K562 (cell line): ENCODE measurements around the gene TUBD1. TPM values are rescaled to one million over a fixed set of nuclear protein-coding genes. Genes with fewer than 3 reads are reported as not detected.
A peak's percentile ranks its signal among the peaks of the same experiment; 100 is the strongest.

Experiments
- BRD9 ChIP-seq: fragments of 450-650 bp; IDR thresholded peaks from 2 replicates; pipeline ENCODE4 v1.6.1; 2018; ENCODE audit warnings: low read depth; ENCODE audit not compliant: partially characterized antibody
- CBX3 ChIP-seq, 2 experiments: IDR thresholded peaks; 1 replicate in 1 of 2; 2 replicates in 1 of 2; pipeline ENCODE4 v1.6.1; 2012; ENCODE audit warnings: inconsistent platforms in 2 of 2, low read length in 2 of 2, borderline replicate concordance in 1 of 2, control low read depth in 1 of 2
- ELF4 ChIP-seq: fragments of 450-650 bp; formaldehyde crosslinking; IDR thresholded peaks from 2 replicates; pipeline ENCODE4 v1.4.0; 2022; ENCODE audit warnings: missing genetic modification characterization
- HDAC8 ChIP-seq: fragments of 450-650 bp; IDR thresholded peaks from 2 replicates; pipeline ENCODE4 v1.6.1; 2016; ENCODE audit warnings: mild to moderate bottlenecking, missing genetic modification characterization, moderate library complexity, missing compliant biosample characterization
- HNRNPK ChIP-seq: fragments of 200-400 bp; formaldehyde crosslinking; IDR thresholded peaks from one replicate; pipeline ENCODE4 v1.6.1; 2018; ENCODE audit warnings: mild to moderate bottlenecking, low read depth, low read length; ENCODE audit not compliant: poor library complexity, severe bottlenecking
- IRF2 ChIP-seq: sonication (generic); formaldehyde crosslinking; IDR thresholded peaks from 2 replicates; pipeline ENCODE4 v1.8.1; 2022; ENCODE audit warnings: mild to moderate bottlenecking, missing genetic modification reagents
- MYBL2 ChIP-seq, 2 experiments: fragments of 450-650 bp in 1 of 2; sonication (generic) in 1 of 2; formaldehyde crosslinking in 1 of 2; IDR thresholded peaks; 2 replicates each; pipeline versions ENCODE4 v1.6.1 to v1.8.1; 2017 to 2022; ENCODE audit warnings: borderline replicate concordance in 1 of 2, inconsistent platforms in 1 of 2, low read depth in 1 of 2, mild to moderate bottlenecking in 1 of 2, missing genetic modification reagents in 1 of 2, moderate library complexity in 1 of 2
- NFXL1 ChIP-seq: fragments of 450-650 bp; formaldehyde crosslinking; IDR thresholded peaks from 2 replicates; pipeline ENCODE4 v1.4.0; 2021; ENCODE audit warnings: mild to moderate bottlenecking
- POLR2AphosphoS5 ChIP-seq: IDR thresholded peaks from 2 replicates; pipeline ENCODE4 v1.6.1; 2011; ENCODE audit warnings: mild to moderate bottlenecking, low read depth, low read length, moderate library complexity; ENCODE audit not compliant: control insufficient read depth, insufficient read depth
- PTTG1 ChIP-seq: fragments of 450-650 bp; IDR thresholded peaks from 2 replicates; pipeline ENCODE4 v1.6.1; 2016; ENCODE audit warnings: low read depth, mild to moderate bottlenecking, missing genetic modification characterization, missing compliant biosample characterization
- SP2 ChIP-seq: IDR thresholded peaks from 2 replicates; pipeline ENCODE4 v1.6.1; 2011; ENCODE audit warnings: mild to moderate bottlenecking, low read depth, low read length, moderate library complexity; ENCODE audit not compliant: poor library complexity, severe bottlenecking; ENCODE audit errors: extremely low read depth
- SREBF2 ChIP-seq: sonication (generic); formaldehyde crosslinking; IDR thresholded peaks from 2 replicates; pipeline ENCODE4 v1.4.0; 2020; ENCODE audit warnings: mild to moderate bottlenecking, missing genetic modification reagents
- SUPT5H ChIP-seq: fragments of 450-650 bp; IDR thresholded peaks from 2 replicates; pipeline ENCODE4 v1.6.1; 2016
- ZBTB1 ChIP-seq: sonication (generic); formaldehyde crosslinking; IDR thresholded peaks from 2 replicates; pipeline ENCODE4 v1.8.1; 2023; ENCODE audit warnings: missing genetic modification reagents, low read depth, mild to moderate bottlenecking, borderline replicate concordance
- ZBTB7A ChIP-seq: IDR thresholded peaks from 2 replicates; pipeline ENCODE4 v1.6.1; 2011; ENCODE audit warnings: low read depth, mild to moderate bottlenecking, low read length, moderate library complexity, borderline replicate concordance; ENCODE audit not compliant: control insufficient read depth
- ZNF408 ChIP-seq: fragments of 250-450 bp; sonication (Bioruptor Pico); IDR thresholded peaks from 2 replicates; pipeline ENCODE4 v1.4.0; 2020; ENCODE audit warnings: low read depth, mild to moderate bottlenecking, moderate library complexity
- ZNF518B ChIP-seq: fragments of 250-450 bp; sonication (Bioruptor Pico); IDR thresholded peaks from 2 replicates; pipeline ENCODE4 v1.5.0; 2021; ENCODE audit warnings: mild to moderate bottlenecking, moderate library complexity
- ZNF780A ChIP-seq: fragments of 250-450 bp; sonication (Bioruptor Pico); IDR thresholded peaks from 2 replicates; pipeline ENCODE4 v1.5.0; 2021; ENCODE audit warnings: mild to moderate bottlenecking
- polyA plus RNA-seq, 8 experiments: library from polyadenylated mRNA; depleted of rRNA in 4 of 8; stranded (reverse) in 5 of 8; unstranded in 3 of 8; fragments of >200 nt; fragmentation: Nextera tagmentation in 2 of 8; fragmentation: Illumina TruSeq in 1 of 8; extraction: Ambion mirVana in 2 of 8; extraction: Trizol in 1 of 8; gene quantifications; 2 replicates each; pipeline versions ENCODE4 v1.2.1 to v1.2.3, GENCODE V29; 2011 to 2014; ENCODE audit warnings: inconsistent platforms in 1 of 8, missing spikeins in 1 of 8
- total RNA-seq, 7 experiments: library from RNA; depleted of rRNA in 6 of 7; stranded (reverse); fragments of >200 nt in 6 of 7; fragmentation: Illumina TruSeq in 2 of 7; extraction: Trizol in 2 of 7; gene quantifications; 2 replicates each; pipeline versions ENCODE4 v1.2.1 to v1.2.3, GENCODE V29; 2011 to 2021; ENCODE audit warnings: low replicate concordance in 1 of 7
- TF ChIP-seq, protein P1 (sequence below): fragments of 250-450 bp; sonication (Bioruptor Pico); IDR thresholded peaks from 2 replicates; pipeline ENCODE4 v1.9.0; 2021; ENCODE audit warnings: mild to moderate bottlenecking
- TF ChIP-seq, protein P2 (sequence below), 2 experiments: fragments of 450-650 bp in 1 of 2; IDR thresholded peaks; 2 replicates each; pipeline ENCODE4 v1.6.1; 2011 to 2017; ENCODE audit warnings: low read depth in 2 of 2, antibody characterized with exemption in 1 of 2, borderline replicate concordance in 1 of 2, low read length in 1 of 2, mild to moderate bottlenecking in 1 of 2, mixed read lengths in 1 of 2; ENCODE audit not compliant: control insufficient read depth in 1 of 2

The TUBD1 gene
- total and polyA plus RNA-seq, 9 of the 15 experiments (the other 6 are each of a cell fraction or from before 2014, with no cell fraction given) = 10.8 to 35.3 (median 17.9) TPM

DNA sequence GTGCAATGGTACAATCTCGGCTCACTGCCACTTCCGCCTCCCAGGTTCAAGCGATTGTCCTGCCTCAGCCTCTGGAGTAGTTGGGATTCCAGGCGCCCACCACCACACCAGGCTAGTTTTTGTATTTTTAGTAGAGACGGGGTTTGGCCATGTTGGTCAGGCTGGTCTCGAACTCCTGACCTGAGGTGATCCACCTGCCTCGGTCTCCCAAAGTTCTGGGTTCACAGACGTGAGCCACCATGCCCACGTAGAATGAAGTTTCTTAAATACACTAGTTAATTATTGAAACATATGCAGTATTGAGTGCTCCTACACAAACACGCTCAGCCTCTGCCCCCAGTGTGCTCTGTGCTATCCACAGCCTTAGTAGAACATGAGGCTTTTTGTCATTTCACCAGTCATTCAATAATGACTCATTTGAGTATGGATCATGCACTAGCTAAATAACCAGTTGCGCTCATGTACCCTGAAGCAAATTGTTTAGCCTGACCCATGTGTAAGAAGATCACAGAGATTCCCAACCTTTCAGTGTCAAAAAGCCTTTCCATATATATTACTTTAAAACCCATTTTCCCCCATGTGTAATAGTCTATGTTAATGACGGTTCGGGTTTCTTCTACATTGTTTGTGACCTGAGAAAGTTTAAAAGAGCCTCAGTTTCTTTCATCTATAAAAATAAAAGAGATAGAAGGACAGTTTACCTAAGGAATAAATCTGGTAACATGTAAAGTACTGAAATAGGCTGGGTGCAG lies 49.7 kb downstream of the TUBD1 start (continued):
- TF ChIP-seq ZNF518B (CRISPR knock-in tag) = no peak; the same call in none of the 2 replicates
- TF ChIP-seq ZBTB1 = no peak
- TF ChIP-seq ZNF780A (CRISPR knock-in tag) = peak; percentile 33; the same call in 1 of the 2 replicates
- TF ChIP-seq HDAC8 (tag) = no peak
- TF ChIP-seq BRD9 = no peak
- TF ChIP-seq, protein P1, sequence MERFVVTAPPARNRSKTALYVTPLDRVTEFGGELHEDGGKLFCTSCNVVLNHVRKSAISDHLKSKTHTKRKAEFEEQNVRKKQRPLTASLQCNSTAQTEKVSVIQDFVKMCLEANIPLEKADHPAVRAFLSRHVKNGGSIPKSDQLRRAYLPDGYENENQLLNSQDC = peak; percentile 58; the same call in 1 of the 2 replicates
- TF ChIP-seq PTTG1 (tag) = no peak
- TF ChIP-seq NFXL1 = peak; percentile 82
- TF ChIP-seq ZNF408 (CRISPR knock-in tag) = no peak
- TF ChIP-seq, protein P2, sequence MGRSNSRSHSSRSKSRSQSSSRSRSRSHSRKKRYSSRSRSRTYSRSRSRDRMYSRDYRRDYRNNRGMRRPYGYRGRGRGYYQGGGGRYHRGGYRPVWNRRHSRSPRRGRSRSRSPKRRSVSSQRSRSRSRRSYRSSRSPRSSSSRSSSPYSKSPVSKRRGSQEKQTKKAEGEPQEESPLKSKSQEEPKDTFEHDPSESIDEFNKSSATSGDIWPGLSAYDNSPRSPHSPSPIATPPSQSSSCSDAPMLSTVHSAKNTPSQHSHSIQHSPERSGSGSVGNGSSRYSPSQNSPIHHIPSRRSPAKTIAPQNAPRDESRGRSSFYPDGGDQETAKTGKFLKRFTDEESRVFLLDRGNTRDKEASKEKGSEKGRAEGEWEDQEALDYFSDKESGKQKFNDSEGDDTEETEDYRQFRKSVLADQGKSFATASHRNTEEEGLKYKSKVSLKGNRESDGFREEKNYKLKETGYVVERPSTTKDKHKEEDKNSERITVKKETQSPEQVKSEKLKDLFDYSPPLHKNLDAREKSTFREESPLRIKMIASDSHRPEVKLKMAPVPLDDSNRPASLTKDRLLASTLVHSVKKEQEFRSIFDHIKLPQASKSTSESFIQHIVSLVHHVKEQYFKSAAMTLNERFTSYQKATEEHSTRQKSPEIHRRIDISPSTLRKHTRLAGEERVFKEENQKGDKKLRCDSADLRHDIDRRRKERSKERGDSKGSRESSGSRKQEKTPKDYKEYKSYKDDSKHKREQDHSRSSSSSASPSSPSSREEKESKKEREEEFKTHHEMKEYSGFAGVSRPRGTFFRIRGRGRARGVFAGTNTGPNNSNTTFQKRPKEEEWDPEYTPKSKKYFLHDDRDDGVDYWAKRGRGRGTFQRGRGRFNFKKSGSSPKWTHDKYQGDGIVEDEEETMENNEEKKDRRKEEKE (IDR thresholded peaks at IDR 0.05; ENCODE audit: borderline replicate concordance in 1 of 2, control insufficient read depth in 1 of 2, low read depth in 2 of 2, low read length in 1 of 2) = peak in 1 of 2 experiments; percentile 70; a peak in 3 of 4 replicates
- TF ChIP-seq SUPT5H = peak; percentile 91
- TF ChIP-seq MYBL2 (IDR thresholded peaks at IDR 0.05; ENCODE audit: low read depth) = no peak
- no peak for TF ChIP-seq MYBL2 (CRISPR knock-in tag; IDR thresholded peaks at IDR 0.05; ENCODE audit: borderline replicate concordance)
- peak; percentile 93 for TF ChIP-seq POLR2AphosphoS5
- TF ChIP-seq ELF4 (CRISPR knock-in tag) = peak; percentile 93
- TF ChIP-seq SREBF2 (CRISPR knock-in tag) = peak; percentile 92; the same call in 1 of the 2 replicates
- TF ChIP-seq IRF2 (CRISPR knock-in tag) = no peak
- no peak for TF ChIP-seq HNRNPK
- TF ChIP-seq CBX3 (IDR thresholded peaks at IDR 0.05; ENCODE audit: borderline replicate concordance in 1 of 2, low read length in 2 of 2) = no peak; a peak in 1 of 3 replicates
- no peak for TF ChIP-seq ZBTB7A
- TF ChIP-seq SP2 = no peak
